Loucy (cell line): ENCODE data around the gene ZNF516.

ENCODE experiments used
- H2AFZ ChIP-seq: fragments of 200-600 bp; sonication (generic); 2 replicates; pipeline ENCODE4 v1.6.0; 2016; ENCODE audit warnings: antibody characterized with exemption, mild to moderate bottlenecking, low read length, moderate library complexity
- H3F3A ChIP-seq: fragments of 200-600 bp; 2 replicates; pipeline ENCODE4 v1.6.0; 2016; ENCODE audit warnings: antibody characterized with exemption, low read depth, mild to moderate bottlenecking
- H3K27me3 ChIP-seq: fragments of 200-600 bp; sonication (generic); 2 replicates; pipeline ENCODE4 v1.6.1; 2014; ENCODE audit warnings: low read length, mild to moderate bottlenecking; ENCODE audit not compliant: insufficient read depth, poor library complexity, severe bottlenecking
- H3K36me3 ChIP-seq: fragments of 200-600 bp; sonication (generic); 2 replicates; pipeline ENCODE4 v1.6.1; 2016; ENCODE audit warnings: low read length; ENCODE audit not compliant: insufficient read depth
- H3K4me1 ChIP-seq: fragments of 200-600 bp; sonication (generic); 2 replicates; pipeline ENCODE4 v1.5.1; 2014; ENCODE audit warnings: low read length, mild to moderate bottlenecking; ENCODE audit not compliant: insufficient read depth, poor library complexity, severe bottlenecking
- H3K4me2 ChIP-seq: fragments of 200-600 bp; sonication (generic); 2 replicates; pipeline ENCODE4 v1.6.0; 2014; ENCODE audit warnings: antibody characterized with exemption, low read length, low read depth, mild to moderate bottlenecking; ENCODE audit not compliant: poor library complexity, severe bottlenecking
- H3K4me3 ChIP-seq: fragments of 200-600 bp; sonication (generic); 2 replicates; pipeline ENCODE4 v1.5.1; 2014; ENCODE audit warnings: low read length, mild to moderate bottlenecking, mixed read lengths; ENCODE audit not compliant: poor library complexity, severe bottlenecking
- H3K79me2 ChIP-seq: fragments of 200-600 bp; sonication (generic); 2 replicates; pipeline ENCODE4 v1.6.1; 2014; ENCODE audit warnings: low read length; ENCODE audit not compliant: insufficient read depth
- H3K9ac ChIP-seq: fragments of 200-600 bp; sonication (generic); 2 replicates; pipeline ENCODE4 v1.6.0; 2014; ENCODE audit warnings: mild to moderate bottlenecking, low read depth, low read length, moderate library complexity; ENCODE audit not compliant: poor library complexity, severe bottlenecking
- H3K9me2 ChIP-seq: fragments of 200-600 bp; sonication (generic); replicated peaks from 2 replicates; pipeline ENCODE4 v1.6.1; 2016; ENCODE audit warnings: low read depth, low read length, mixed read lengths
- H3K9me3 ChIP-seq: fragments of 200-600 bp; sonication (generic); 2 replicates; pipeline ENCODE4 v1.6.1; 2014; ENCODE audit warnings: mild to moderate bottlenecking, antibody characterized with exemption, low read length, low read depth; ENCODE audit not compliant: insufficient read depth
- H4K20me1 ChIP-seq: fragments of 200-600 bp; sonication (generic); 2 replicates; pipeline ENCODE4 v1.6.0; 2014; ENCODE audit warnings: antibody characterized with exemption, low read length, mild to moderate bottlenecking; ENCODE audit not compliant: insufficient read depth, poor library complexity, severe bottlenecking
- EZH2phosphoT487 ChIP-seq: fragments of 200-600 bp; IDR thresholded peaks from 2 replicates; pipeline ENCODE4 v1.6.1; 2018; ENCODE audit warnings: antibody characterized with exemption, mild to moderate bottlenecking, moderate library complexity, borderline replicate concordance
- TF ChIP-seq, protein P1 (sequence below): fragments of 200-600 bp; sonication (generic); conservative IDR thresholded peaks from 2 replicates; pipeline ENCODE4 v1.5.1; 2014; ENCODE audit warnings: mild to moderate bottlenecking, antibody characterized with exemption, low read length

Gene ZNF516

DNA sequence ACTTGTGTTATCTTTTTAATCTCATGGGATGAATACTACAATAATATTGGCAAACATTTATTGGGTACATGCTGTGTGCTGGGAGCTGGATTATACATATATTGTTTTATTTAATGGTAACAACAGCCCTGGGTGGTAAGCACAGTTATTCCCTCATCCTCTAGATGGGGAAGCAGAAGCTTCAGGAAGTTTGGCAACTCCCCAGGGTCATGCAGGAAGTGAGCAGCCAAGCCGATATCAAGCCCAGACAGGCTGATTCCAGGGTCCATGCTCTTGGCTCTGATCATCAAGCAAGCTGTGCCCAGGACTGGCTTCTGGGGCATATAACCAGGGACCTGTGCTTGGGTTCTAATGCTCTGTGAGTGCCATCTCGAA, 155.8 kb downstream of the ZNF516 start:
- H3K27me3 ChIP-seq: no peaks in the 10 kb centered on the region
- no peak overlapping the region for H2AFZ ChIP-seq
- no peaks in the 10 kb centered on the region for H3K36me3 ChIP-seq
- no peaks in the 10 kb centered on the region for H4K20me1 ChIP-seq
- H3K4me3 ChIP-seq: no peak overlapping the region
- no peak overlapping the region for H3K4me2 ChIP-seq
- H3K9me3 ChIP-seq: no peaks in the 10 kb centered on the region
- no peak for TF ChIP-seq EZH2phosphoT487
- TF ChIP-seq, protein P1, sequence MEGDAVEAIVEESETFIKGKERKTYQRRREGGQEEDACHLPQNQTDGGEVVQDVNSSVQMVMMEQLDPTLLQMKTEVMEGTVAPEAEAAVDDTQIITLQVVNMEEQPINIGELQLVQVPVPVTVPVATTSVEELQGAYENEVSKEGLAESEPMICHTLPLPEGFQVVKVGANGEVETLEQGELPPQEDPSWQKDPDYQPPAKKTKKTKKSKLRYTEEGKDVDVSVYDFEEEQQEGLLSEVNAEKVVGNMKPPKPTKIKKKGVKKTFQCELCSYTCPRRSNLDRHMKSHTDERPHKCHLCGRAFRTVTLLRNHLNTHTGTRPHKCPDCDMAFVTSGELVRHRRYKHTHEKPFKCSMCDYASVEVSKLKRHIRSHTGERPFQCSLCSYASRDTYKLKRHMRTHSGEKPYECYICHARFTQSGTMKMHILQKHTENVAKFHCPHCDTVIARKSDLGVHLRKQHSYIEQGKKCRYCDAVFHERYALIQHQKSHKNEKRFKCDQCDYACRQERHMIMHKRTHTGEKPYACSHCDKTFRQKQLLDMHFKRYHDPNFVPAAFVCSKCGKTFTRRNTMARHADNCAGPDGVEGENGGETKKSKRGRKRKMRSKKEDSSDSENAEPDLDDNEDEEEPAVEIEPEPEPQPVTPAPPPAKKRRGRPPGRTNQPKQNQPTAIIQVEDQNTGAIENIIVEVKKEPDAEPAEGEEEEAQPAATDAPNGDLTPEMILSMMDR: no peak
- H3K9ac ChIP-seq: no peak overlapping the region
- H3K9me2 ChIP-seq: no peaks in the 10 kb centered on the region
- no peaks in the 10 kb centered on the region for H3F3A ChIP-seq
- no peaks in the 10 kb centered on the region for H3K79me2 ChIP-seq
- no peaks in the 10 kb centered on the region for H3K4me1 ChIP-seq

DNA sequence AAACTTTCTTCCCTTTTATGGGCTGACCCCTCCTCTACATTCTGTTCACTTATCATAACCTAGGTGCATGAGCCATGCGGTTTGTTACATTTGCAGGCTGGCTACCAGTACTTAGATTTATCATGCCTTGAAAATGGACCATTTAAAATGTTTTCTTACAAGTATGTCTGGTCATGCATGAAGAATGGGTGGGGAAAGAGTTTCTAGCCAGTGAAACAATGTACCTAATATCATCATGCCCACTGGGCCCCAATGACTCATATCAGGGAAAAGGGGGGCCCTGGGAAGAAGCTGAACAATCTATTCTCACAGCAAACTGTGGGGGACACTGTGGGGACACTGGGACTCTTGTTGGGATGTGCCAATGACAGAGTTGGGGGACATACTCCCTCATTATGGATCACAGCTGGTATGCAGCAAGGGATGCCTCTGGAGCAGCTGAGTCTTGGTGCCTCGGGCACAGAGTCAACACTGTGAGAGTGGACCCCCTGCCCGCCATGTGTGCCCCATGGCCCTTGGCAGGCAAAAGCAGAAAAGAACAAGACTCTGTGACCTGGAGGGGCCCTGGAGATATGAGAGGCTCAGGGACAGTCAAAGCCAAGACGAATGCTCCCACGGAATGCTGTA, 156.3 kb downstream of the ZNF516 start:
- Histone ChIP-seq H4K20me1 (no peaks in the 10 kb centered on the region), H3K4me1 (no peaks in the 10 kb centered on the region), H3F3A (no peaks in the 10 kb centered on the region), H3K36me3 (no peaks in the 10 kb centered on the region), H3K9ac (no peak overlapping the region), H3K27me3 (no peaks in the 10 kb centered on the region), H3K4me2 (no peak overlapping the region), H3K9me3 (no peaks in the 10 kb centered on the region), H3K79me2 (no peaks in the 10 kb centered on the region), H2AFZ (no peak overlapping the region), H3K4me3 (no peak overlapping the region), H3K9me2 (no peaks in the 10 kb centered on the region)
- TF ChIP-seq, protein P1: no peak
- TF ChIP-seq EZH2phosphoT487: no peak

DNA sequence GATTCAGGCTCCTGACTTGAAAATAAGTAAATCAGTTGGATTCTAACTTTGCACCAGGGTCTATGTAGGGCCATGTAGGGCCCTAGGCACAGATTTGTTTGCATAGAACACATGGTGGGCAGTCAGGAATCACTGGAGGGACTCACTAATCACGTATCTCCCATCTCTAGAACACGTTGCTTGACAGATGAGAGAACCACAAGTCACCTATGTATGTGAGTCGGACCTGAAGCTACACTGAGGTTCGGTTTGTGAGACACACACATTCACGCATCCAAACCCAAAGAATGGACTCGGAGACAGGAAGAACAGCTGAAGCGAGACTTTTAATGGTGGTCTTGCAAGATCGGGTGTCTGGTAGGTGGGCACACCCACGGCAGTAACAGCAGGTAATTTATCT, 157.0 kb downstream of the ZNF516 start:
- Histone ChIP-seq H3K79me2 (no peaks in the 10 kb centered on the region), H3K9ac (no peak overlapping the region), H2AFZ (no peak overlapping the region), H3K36me3 (no peaks in the 10 kb centered on the region), H3K4me2 (no peak overlapping the region), H3K9me3 (no peaks in the 10 kb centered on the region), H3F3A (no peaks in the 10 kb centered on the region), H3K4me3 (no peak overlapping the region), H4K20me1 (no peaks in the 10 kb centered on the region), H3K9me2 (no peaks in the 10 kb centered on the region), H3K4me1 (no peaks in the 10 kb centered on the region), H3K27me3 (no peaks in the 10 kb centered on the region)
- TF ChIP-seq EZH2phosphoT487: no peak
- TF ChIP-seq, protein P1: no peak
